Measurements from ENCODE around the gene PEX16. TPM values are rescaled to one million over a fixed set of nuclear protein-coding genes. Genes with fewer than 3 reads are reported as not detected.

The PEX16 gene
- total RNA-seq, 1 donor from 2014 or later, result 28.0 TPM

GRCh38 chr11:45876401-45876800 lies 41.3 kb downstream of the PEX16 start:
- no peaks in the 10 kb centered on the region for H3K9me3 Mint-ChIP-seq (ENCODE audit: low read depth)
- no peak for TF ChIP-seq CTCF (IDR thresholded peaks at IDR 0.05; ENCODE audit: unreplicated experiment)
- DNase-seq (ENCODE audit: low spot score, unreplicated experiment), result no peak
- H3K27me3 Mint-ChIP-seq, result no peaks in the 10 kb centered on the region
- no peaks in the 10 kb centered on the region for H3K4me1 Mint-ChIP-seq (ENCODE audit: low read depth)
- H3K36me3 Mint-ChIP-seq (ENCODE audit: insufficient read depth), result peaks cover 15% of the 10 kb centered on the region
- H3K4me3 Mint-ChIP-seq (ENCODE audit: low read depth), result no peak overlapping the region
- no peak overlapping the region for H3K27ac Mint-ChIP-seq

GRCh38 chr11:45872651-45873356 lies 44.9 kb downstream of the PEX16 start:
- Mint-ChIP-seq H3K36me3 (ENCODE audit: insufficient read depth) (peaks cover 17% of the 10 kb centered on the region), H3K4me3 (ENCODE audit: low read depth) (no peak overlapping the region), H3K27ac (no peak overlapping the region), H3K9me3 (ENCODE audit: low read depth) (no peaks in the 10 kb centered on the region), H3K4me1 (ENCODE audit: low read depth) (no peaks in the 10 kb centered on the region), H3K27me3 (no peaks in the 10 kb centered on the region)
- peak; percentile 50 for DNase-seq (ENCODE audit: low spot score, unreplicated experiment)
- peak; percentile 74 for TF ChIP-seq CTCF (IDR thresholded peaks at IDR 0.05; ENCODE audit: unreplicated experiment)

DNA sequence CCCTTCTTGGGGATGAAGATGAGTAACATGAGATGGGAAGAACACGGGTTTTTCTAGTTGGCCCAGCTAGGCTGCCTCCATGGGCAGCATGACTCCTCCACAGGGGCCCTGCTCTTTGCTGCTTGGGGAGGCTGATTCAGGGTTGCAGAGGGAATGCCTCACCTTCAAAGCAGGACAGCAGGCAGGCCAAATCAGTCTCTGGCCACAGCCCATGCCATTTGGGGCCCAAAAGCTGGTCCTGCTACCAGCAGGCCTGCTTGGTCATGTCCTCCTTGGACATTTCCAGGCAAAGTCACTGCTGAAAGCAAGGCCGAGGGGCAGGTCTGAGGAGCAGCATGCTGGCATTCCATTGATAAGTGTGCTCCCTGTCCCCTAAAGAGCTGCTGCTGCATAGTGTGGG lies 46.0 kb downstream of the PEX16 start:
- Mint-ChIP-seq H3K4me3 (ENCODE audit: low read depth) (no peak overlapping the region), H3K9me3 (ENCODE audit: low read depth) (no peaks in the 10 kb centered on the region), H3K27ac (no peak overlapping the region), H3K36me3 (ENCODE audit: insufficient read depth) (peaks cover 17% of the 10 kb centered on the region), H3K4me1 (ENCODE audit: low read depth) (no peaks in the 10 kb centered on the region), H3K27me3 (no peaks in the 10 kb centered on the region)
- no peak for TF ChIP-seq CTCF (IDR thresholded peaks at IDR 0.05; ENCODE audit: unreplicated experiment)
- no peak for DNase-seq (ENCODE audit: low spot score, unreplicated experiment)

- H3K9me3 Mint-ChIP-seq (ENCODE audit: low read depth), result no peaks in the 10 kb centered on the region
Measured at GRCh38 chr11:45870706-45871105, 47.0 kb downstream of the PEX16 start.

DNA sequence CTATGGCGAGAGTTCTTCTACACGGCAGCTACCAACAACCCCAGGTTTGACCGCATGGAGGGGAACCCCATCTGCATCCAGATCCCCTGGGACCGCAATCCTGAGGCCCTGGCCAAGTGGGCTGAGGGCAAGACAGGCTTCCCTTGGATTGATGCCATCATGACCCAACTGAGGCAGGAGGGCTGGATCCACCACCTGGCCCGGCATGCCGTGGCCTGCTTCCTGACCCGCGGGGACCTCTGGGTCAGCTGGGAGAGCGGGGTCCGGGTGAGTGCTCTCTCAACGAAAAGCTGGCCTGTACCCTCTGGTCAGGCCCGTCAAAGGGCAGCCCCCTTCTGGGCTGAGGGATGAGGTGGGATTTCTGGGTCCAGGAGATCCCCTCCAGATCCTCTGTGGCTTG lies 48.1 kb downstream of the PEX16 start:
- Mint-ChIP-seq H3K9me3 (ENCODE audit: low read depth) (no peaks in the 10 kb centered on the region), H3K4me3 (ENCODE audit: low read depth) (no peak overlapping the region), H3K36me3 (ENCODE audit: insufficient read depth) (peaks cover 14% of the 10 kb centered on the region), H3K4me1 (ENCODE audit: low read depth) (no peaks in the 10 kb centered on the region), H3K27ac (no peak overlapping the region), H3K27me3 (no peaks in the 10 kb centered on the region)
- DNase-seq (ENCODE audit: low spot score, unreplicated experiment), result no peak
- no peak for TF ChIP-seq CTCF (IDR thresholded peaks at IDR 0.05; ENCODE audit: unreplicated experiment)

More at GRCh38 chr11:45870706-45871105, 47.0 kb downstream of the PEX16 start:
- no peaks in the 10 kb centered on the region for H3K27me3 Mint-ChIP-seq
- no peak for DNase-seq (ENCODE audit: low spot score, unreplicated experiment)
- H3K4me3 Mint-ChIP-seq (ENCODE audit: low read depth), result no peak overlapping the region
- TF ChIP-seq CTCF (IDR thresholded peaks at IDR 0.05; ENCODE audit: unreplicated experiment), result no peak
- H3K27ac Mint-ChIP-seq, result no peak overlapping the region
- H3K4me1 Mint-ChIP-seq (ENCODE audit: low read depth), result no peaks in the 10 kb centered on the region
- H3K36me3 Mint-ChIP-seq (ENCODE audit: insufficient read depth), result peaks cover 20% of the 10 kb centered on the region

Data from progenitor cell of endocrine pancreas (in vitro differentiated cells).